GM12891 (cell line): ENCODE measurements around the gene GUCY2C.

Experiments used
- POLR2A ChIP-seq: IDR thresholded peaks from 2 replicates; pipeline ENCODE4 v1.6.1; 2011; ENCODE audit warnings: low read depth, low read length, control low read depth
- TAF1 ChIP-seq: IDR thresholded peaks from 2 replicates; pipeline ENCODE4 v1.6.1; 2011; ENCODE audit warnings: low read depth, low read length, control low read depth

DNA sequence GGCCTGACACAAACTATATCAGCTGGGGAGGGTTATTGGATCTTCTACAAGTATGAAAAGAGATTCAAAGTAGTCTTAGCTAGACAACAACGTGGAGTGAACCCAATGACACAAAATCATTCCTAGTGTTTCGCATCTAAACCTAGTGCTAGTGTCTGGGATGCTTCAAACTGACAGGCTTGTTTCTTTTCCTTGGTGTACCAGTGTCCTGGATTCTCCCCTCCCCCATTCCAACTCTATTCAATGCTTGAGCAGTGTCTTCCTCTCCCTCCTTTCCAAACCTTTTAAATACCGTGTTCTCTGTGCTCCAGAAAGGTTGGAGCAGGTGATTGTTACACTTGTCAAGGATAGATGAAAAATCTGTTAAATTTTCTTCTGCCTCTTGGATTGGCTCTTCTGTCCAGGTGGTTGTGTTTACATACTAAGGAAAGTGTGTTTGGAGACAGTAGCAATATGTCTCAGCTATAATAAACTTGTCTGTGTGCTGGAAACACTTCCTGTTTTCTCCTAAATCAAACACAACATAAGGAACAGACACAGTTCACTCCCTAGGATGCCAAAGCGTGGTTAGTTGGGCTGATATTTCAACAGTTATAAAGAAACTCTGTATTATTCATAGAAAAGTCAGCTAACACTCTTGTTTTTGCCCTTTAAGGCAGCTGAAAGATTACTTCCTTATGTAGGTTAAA is 14.4 kb upstream of the GUCY2C start:
- TF ChIP-seq POLR2A (no peak), TAF1 (no peak)
